Measurements from ENCODE around the gene CADPS2.
A peak's percentile ranks its signal among the peaks of the same experiment; 100 is the strongest.

The CADPS2 gene

GRCh38 chr7:122887198-122887597 lies 938 bp upstream of the CADPS2 start:
- no peaks in the 10 kb centered on the region for H3K4me1 ChIP-seq (ENCODE audit: control insufficient read depth, insufficient read depth, low read length, poor library complexity, severe bottlenecking)
- no peak overlapping the region for H3K27ac ChIP-seq (ENCODE audit: low read depth, low read length, severe bottlenecking)
- H3K36me3 ChIP-seq (ENCODE audit: control insufficient read depth, insufficient read depth, low read length): no peaks in the 10 kb centered on the region
- WGBS, 2 experiments (ENCODE audit: insufficient coverage in 2 of 2): 2 to 4% methylated on average over 7 to 10 of the region's 12 CpGs
- H3K4me3 ChIP-seq (ENCODE audit: extremely low read depth, insufficient read depth, low read length, poor library complexity, severe bottlenecking): peak overlapping the region; percentile 65
- H3K9me3 ChIP-seq (ENCODE audit: control insufficient read depth, low read length): no peaks in the 10 kb centered on the region

GRCh38 chr7:122885583-122886356 lies 490 bp downstream of the CADPS2 start:
- 0 to 1% methylated on average over 47 to 69 of the region's 70 CpGs for WGBS, 2 experiments (ENCODE audit: insufficient coverage in 2 of 2)
- peak overlapping the region; percentile 65 for H3K4me3 ChIP-seq (ENCODE audit: extremely low read depth, insufficient read depth, low read length, poor library complexity, severe bottlenecking)
- H3K36me3 ChIP-seq (ENCODE audit: control insufficient read depth, insufficient read depth, low read length): no peaks in the 10 kb centered on the region
- H3K27ac ChIP-seq (ENCODE audit: low read depth, low read length, severe bottlenecking): no peak overlapping the region
- H3K4me1 ChIP-seq (ENCODE audit: control insufficient read depth, insufficient read depth, low read length, poor library complexity, severe bottlenecking): no peaks in the 10 kb centered on the region
- H3K9me3 ChIP-seq (ENCODE audit: control insufficient read depth, low read length): no peaks in the 10 kb centered on the region

DNA sequence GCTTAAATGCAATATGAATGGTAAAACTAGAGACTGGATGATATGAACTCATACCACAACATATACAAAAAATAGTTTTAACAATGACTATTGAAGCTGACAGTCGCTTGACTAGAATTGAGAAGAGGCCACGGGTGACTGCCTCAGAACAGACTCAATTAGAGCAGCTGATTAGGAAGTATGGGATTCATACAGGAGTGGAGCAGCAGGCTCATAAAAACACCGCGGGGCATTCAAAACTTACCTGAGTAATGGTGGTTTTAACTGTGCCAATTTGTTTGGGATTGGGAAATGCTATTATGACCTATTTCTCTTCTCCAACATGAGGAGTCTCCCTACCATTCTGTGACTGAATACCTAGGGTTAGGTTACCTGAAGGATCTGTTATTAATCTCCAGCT lies 2.1 kb downstream of the CADPS2 start:
- H3K27ac ChIP-seq (ENCODE audit: low read depth, low read length, severe bottlenecking): no peak overlapping the region
- no peak overlapping the region for H3K4me3 ChIP-seq (ENCODE audit: extremely low read depth, insufficient read depth, low read length, poor library complexity, severe bottlenecking)
- no peaks in the 10 kb centered on the region for H3K4me1 ChIP-seq (ENCODE audit: control insufficient read depth, insufficient read depth, low read length, poor library complexity, severe bottlenecking)
- no peaks in the 10 kb centered on the region for H3K36me3 ChIP-seq (ENCODE audit: control insufficient read depth, insufficient read depth, low read length)
- H3K9me3 ChIP-seq (ENCODE audit: control insufficient read depth, low read length): no peaks in the 10 kb centered on the region
- 63 to 92% methylated on average over 2 to 4 of the region's 4 CpGs for WGBS, 2 experiments (ENCODE audit: insufficient coverage in 2 of 2)

- Histone ChIP-seq H3K27ac (ENCODE audit: low read depth, low read length, severe bottlenecking) (no peak overlapping the region), H3K9me3 (ENCODE audit: control insufficient read depth, low read length) (no peaks in the 10 kb centered on the region), H3K36me3 (ENCODE audit: control insufficient read depth, insufficient read depth, low read length) (no peaks in the 10 kb centered on the region), H3K4me3 (ENCODE audit: extremely low read depth, insufficient read depth, low read length, poor library complexity, severe bottlenecking) (no peak overlapping the region), H3K4me1 (ENCODE audit: control insufficient read depth, insufficient read depth, low read length, poor library complexity, severe bottlenecking) (no peaks in the 10 kb centered on the region)
- 100% methylated on average over 1 of the region's 3 CpGs for WGBS, 2 experiments (ENCODE audit: insufficient coverage in 2 of 2)
Measured at GRCh38 chr7:122883049-122883680, 3.1 kb downstream of the CADPS2 start.

DNA sequence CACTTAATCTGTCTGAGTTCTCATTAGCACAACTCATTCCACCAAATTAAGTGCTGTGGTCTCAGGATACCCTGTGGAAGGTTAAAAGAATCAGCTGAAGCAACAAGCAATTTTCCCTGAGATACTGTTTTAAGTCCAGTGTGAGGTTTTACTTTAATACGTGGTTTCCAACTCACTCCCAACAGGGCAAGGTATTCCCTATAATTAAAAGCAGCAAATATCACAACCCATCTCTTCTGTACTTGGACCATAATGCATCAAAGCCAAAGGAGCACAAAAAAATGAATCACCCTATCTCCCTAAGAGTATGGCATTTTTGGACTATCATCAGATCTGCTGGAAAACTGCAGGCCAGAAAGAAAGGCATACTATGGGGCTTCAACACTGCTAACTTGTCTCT lies 4.9 kb downstream of the CADPS2 start:
- Histone ChIP-seq H3K27ac (ENCODE audit: low read depth, low read length, severe bottlenecking) (no peak overlapping the region), H3K36me3 (ENCODE audit: control insufficient read depth, insufficient read depth, low read length) (no peaks in the 10 kb centered on the region), H3K4me3 (ENCODE audit: extremely low read depth, insufficient read depth, low read length, poor library complexity, severe bottlenecking) (no peak overlapping the region), H3K9me3 (ENCODE audit: control insufficient read depth, low read length) (no peaks in the 10 kb centered on the region), H3K4me1 (ENCODE audit: control insufficient read depth, insufficient read depth, low read length, poor library complexity, severe bottlenecking) (no peaks in the 10 kb centered on the region)
- 71 to 100% methylated on average over 1 of the region's 1 CpG for whole genome bisulfite sequencing, 2 experiments (ENCODE audit: insufficient coverage in 2 of 2)

DNA sequence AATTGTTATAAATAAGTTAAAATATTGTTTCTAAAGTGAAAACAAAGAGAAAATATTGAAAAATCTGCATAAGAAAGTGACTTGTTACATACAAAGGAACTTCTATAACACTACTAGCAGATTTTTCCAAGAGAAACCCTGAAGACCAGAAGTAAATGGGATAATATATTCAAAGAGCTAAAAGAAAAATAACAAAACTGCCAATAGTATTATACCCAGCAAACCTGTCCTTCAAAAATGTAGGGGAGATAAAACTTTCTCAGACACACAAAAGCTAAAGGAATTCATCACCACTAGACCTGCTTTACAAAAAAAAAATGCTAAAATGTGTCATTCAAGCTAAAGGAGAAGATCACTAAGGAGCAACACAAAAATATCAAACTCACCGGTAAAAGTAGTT lies 17.0 kb downstream of the CADPS2 start:
- H3K4me3 ChIP-seq (ENCODE audit: extremely low read depth, insufficient read depth, low read length, poor library complexity, severe bottlenecking): no peak overlapping the region
- no CpG with 5 or more reads among the region's 1 CpG for WGBS, 2 experiments (ENCODE audit: insufficient coverage in 2 of 2)
- H3K27ac ChIP-seq (ENCODE audit: low read depth, low read length, severe bottlenecking): no peak overlapping the region
- no peaks in the 10 kb centered on the region for H3K9me3 ChIP-seq (ENCODE audit: control insufficient read depth, low read length)
- H3K36me3 ChIP-seq (ENCODE audit: control insufficient read depth, insufficient read depth, low read length): no peaks in the 10 kb centered on the region
- H3K4me1 ChIP-seq (ENCODE audit: control insufficient read depth, insufficient read depth, low read length, poor library complexity, severe bottlenecking): no peaks in the 10 kb centered on the region

GRCh38 chr7:122867471-122867980 lies 18.7 kb downstream of the CADPS2 start:
- Histone ChIP-seq H3K9me3 (ENCODE audit: control insufficient read depth, low read length) (no peaks in the 10 kb centered on the region), H3K27ac (ENCODE audit: low read depth, low read length, severe bottlenecking) (no peak overlapping the region), H3K36me3 (ENCODE audit: control insufficient read depth, insufficient read depth, low read length) (no peaks in the 10 kb centered on the region), H3K4me1 (ENCODE audit: control insufficient read depth, insufficient read depth, low read length, poor library complexity, severe bottlenecking) (no peaks in the 10 kb centered on the region), H3K4me3 (ENCODE audit: extremely low read depth, insufficient read depth, low read length, poor library complexity, severe bottlenecking) (no peak overlapping the region)

- WGBS, 2 experiments (ENCODE audit: insufficient coverage in 2 of 2): 67 to 82% methylated on average over 1 to 2 of the region's 3 CpGs
Measured at GRCh38 chr7:122864838-122865237, 21.4 kb downstream of the CADPS2 start.

DNA sequence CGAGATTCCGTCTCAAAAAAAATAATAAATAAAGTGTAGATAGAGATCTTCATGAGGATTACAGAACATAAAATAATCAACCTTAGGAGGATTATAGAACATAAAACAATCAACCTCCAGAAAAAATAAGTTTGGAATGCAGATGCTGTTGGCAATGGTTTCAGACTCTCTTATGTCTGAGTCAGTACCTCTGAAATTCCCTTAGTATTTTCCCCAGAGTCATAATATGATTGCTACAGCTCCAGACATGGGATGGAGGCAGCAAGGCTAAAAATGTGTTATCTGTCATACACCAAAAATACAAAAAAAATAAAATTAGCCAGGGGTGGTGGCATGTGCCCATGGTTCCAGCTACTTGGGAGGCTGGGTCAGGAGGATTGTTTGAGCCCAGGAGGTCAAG lies 22.2 kb downstream of the CADPS2 start:
- Histone ChIP-seq H3K4me1 (ENCODE audit: control insufficient read depth, insufficient read depth, low read length, poor library complexity, severe bottlenecking) (no peaks in the 10 kb centered on the region), H3K36me3 (ENCODE audit: control insufficient read depth, insufficient read depth, low read length) (no peaks in the 10 kb centered on the region), H3K9me3 (ENCODE audit: control insufficient read depth, low read length) (no peaks in the 10 kb centered on the region), H3K27ac (ENCODE audit: low read depth, low read length, severe bottlenecking) (no peak overlapping the region), H3K4me3 (ENCODE audit: extremely low read depth, insufficient read depth, low read length, poor library complexity, severe bottlenecking) (no peak overlapping the region)
- no CpG with 5 or more reads among the region's 2 CpGs for WGBS, 2 experiments (ENCODE audit: insufficient coverage in 2 of 2)

More at GRCh38 chr7:122864838-122865237, 21.4 kb downstream of the CADPS2 start:
- Histone ChIP-seq H3K36me3 (ENCODE audit: control insufficient read depth, insufficient read depth, low read length) (no peaks in the 10 kb centered on the region), H3K4me1 (ENCODE audit: control insufficient read depth, insufficient read depth, low read length, poor library complexity, severe bottlenecking) (no peaks in the 10 kb centered on the region), H3K4me3 (ENCODE audit: extremely low read depth, insufficient read depth, low read length, poor library complexity, severe bottlenecking) (no peak overlapping the region), H3K27ac (ENCODE audit: low read depth, low read length, severe bottlenecking) (no peak overlapping the region), H3K9me3 (ENCODE audit: control insufficient read depth, low read length) (no peaks in the 10 kb centered on the region)

GRCh38 chr7:122858320-122858719 lies 27.9 kb downstream of the CADPS2 start:
- Histone ChIP-seq H3K9me3 (ENCODE audit: control insufficient read depth, low read length) (no peaks in the 10 kb centered on the region), H3K4me1 (ENCODE audit: control insufficient read depth, insufficient read depth, low read length, poor library complexity, severe bottlenecking) (no peaks in the 10 kb centered on the region), H3K36me3 (ENCODE audit: control insufficient read depth, insufficient read depth, low read length) (no peaks in the 10 kb centered on the region), H3K27ac (ENCODE audit: low read depth, low read length, severe bottlenecking) (no peak overlapping the region), H3K4me3 (ENCODE audit: extremely low read depth, insufficient read depth, low read length, poor library complexity, severe bottlenecking) (no peak overlapping the region)
- WGBS, 2 experiments (ENCODE audit: insufficient coverage in 2 of 2): no CpG with 5 or more reads among the region's 3 CpGs

DNA sequence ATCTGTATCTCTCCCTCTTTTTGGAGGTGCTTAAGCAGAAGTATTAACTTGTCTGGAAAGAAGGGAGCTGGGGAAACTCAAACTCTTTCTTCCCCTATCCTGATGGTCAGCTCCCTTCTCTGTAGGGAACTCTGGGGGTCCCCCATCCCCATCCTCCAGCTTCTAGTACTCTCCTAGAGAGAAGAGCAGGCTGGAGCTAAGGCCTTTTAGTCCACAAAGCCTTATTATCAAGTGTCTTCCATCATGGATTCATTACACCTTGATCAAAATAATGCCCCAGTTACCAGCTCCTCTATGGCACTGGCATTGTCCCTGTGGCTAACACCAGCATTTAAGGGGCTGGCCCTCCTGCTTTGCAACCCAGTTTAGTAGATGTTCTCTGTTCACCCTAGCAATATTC lies 35.7 kb downstream of the CADPS2 start:
- H3K4me1 ChIP-seq (ENCODE audit: control insufficient read depth, insufficient read depth, low read length, poor library complexity, severe bottlenecking): no peaks in the 10 kb centered on the region
- H3K36me3 ChIP-seq (ENCODE audit: control insufficient read depth, insufficient read depth, low read length): no peaks in the 10 kb centered on the region
- H3K9me3 ChIP-seq (ENCODE audit: control insufficient read depth, low read length): no peaks in the 10 kb centered on the region
- H3K4me3 ChIP-seq (ENCODE audit: extremely low read depth, insufficient read depth, low read length, poor library complexity, severe bottlenecking): no peak overlapping the region
- no peak overlapping the region for H3K27ac ChIP-seq (ENCODE audit: low read depth, low read length, severe bottlenecking)
